Posterior cingulate gyrus (tissue), 11 donors: ENCODE results near the gene ACSL6.

ENCODE experiments used
- DNase-seq, 10 donors: peaks; one replicate each; pipeline versions ENCODE4 v3.0.0 to v3.0.0-alpha.2; 2020 to 2021; ENCODE audit warnings: mixed read lengths in 3 of 10
- intact Hi-C: fragments of 100-400 bp; cut with DNase I; formaldehyde crosslinking; loops from one replicate; pipeline ENCODE4 v1.15.1; 2023

ACSL6 gene

GRCh38 chr5:131990716-131991115 is 20.7 kb downstream of the ACSL6 start:
- DNase-seq, result peak in 2 of 10 donors; percentile 62 to 72
- intact Hi-C loops, result no loop called here

- DNase-seq, result peak in 2 of 10 donors; percentile 53 to 76
- intact Hi-C loops, result no loop called here
Observed at GRCh38 chr5:131988601-131989000, 22.9 kb downstream of the ACSL6 start.

- DNase-seq, result peak in 2 of 10 donors; percentile 54 to 66
- intact Hi-C loops, result no loop called here
Observed at GRCh38 chr5:131987251-131987650, 24.2 kb downstream of the ACSL6 start.

- DNase-seq, result peak in 4 of 10 donors; percentile 32 to 87 (median 62)
- intact Hi-C loops, result no loop called here
Observed at GRCh38 chr5:131986161-131986912, 25.1 kb downstream of the ACSL6 start.

GRCh38 chr5:131984956-131985665 is 26.3 kb downstream of the ACSL6 start:
- DNase-seq, result peak in 2 of 10 donors; percentile 36 to 84

GRCh38 chr5:131983244-131983771 is 28.1 kb downstream of the ACSL6 start:
- intact Hi-C loops, result no loop called here
- DNase-seq, result peak in 1 of 10 donors; percentile 32

More at GRCh38 chr5:131984956-131985665, 26.3 kb downstream of the ACSL6 start:
- intact Hi-C loops, result no loop called here

GRCh38 chr5:131981516-131981915 is 29.9 kb downstream of the ACSL6 start:
- intact Hi-C loops, result no loop called here

GRCh38 chr5:131980696-131981095 is 30.8 kb downstream of the ACSL6 start:
- DNase-seq, result peak in 1 of 10 donors; percentile 47

More at GRCh38 chr5:131981516-131981915, 29.9 kb downstream of the ACSL6 start:
- DNase-seq, result peak in 2 of 10 donors; percentile 2 to 19

GRCh38 chr5:131979816-131980215 is 31.6 kb downstream of the ACSL6 start:
- intact Hi-C loops, result no loop called here
- peak in 1 of 10 donors; percentile 61 for DNase-seq

More at GRCh38 chr5:131980696-131981095, 30.8 kb downstream of the ACSL6 start:
- intact Hi-C loops, result no loop called here

GRCh38 chr5:131977212-131977604 is 34.2 kb downstream of the ACSL6 start:
- DNase-seq, result no peak
- intact Hi-C loops, result no loop called here

- intact Hi-C loops, result no loop called here
- DNase-seq, result peak in 1 of 10 donors; percentile 72
Observed at GRCh38 chr5:131976414-131977211, 34.8 kb downstream of the ACSL6 start.

- intact Hi-C loops, result no loop called here
- DNase-seq, result peak in 1 of 10 donors; percentile 45
Observed at GRCh38 chr5:131974956-131975726, 36.3 kb downstream of the ACSL6 start.

GRCh38 chr5:131974622-131974955 is 36.9 kb downstream of the ACSL6 start:
- no peak for DNase-seq
- intact Hi-C loops, result no loop called here

GRCh38 chr5:131974016-131974415 is 37.4 kb downstream of the ACSL6 start:
- no peak for DNase-seq
- intact Hi-C loops, result no loop called here

- intact Hi-C loops, result no loop called here
- peak in 1 of 10 donors; percentile 57 for DNase-seq
Observed at GRCh38 chr5:131973089-131973712, 38.3 kb downstream of the ACSL6 start.

- intact Hi-C loops, result no loop called here
- DNase-seq, result no peak
Observed at GRCh38 chr5:131968396-131968954, 43.0 kb downstream of the ACSL6 start.

- DNase-seq, result peak in 1 of 10 donors; percentile 77
- intact Hi-C loops, result no loop called here
Observed at GRCh38 chr5:131966551-131966950, 44.9 kb downstream of the ACSL6 start.

- intact Hi-C loops, result no loop called here
- peak in 1 of 10 donors; percentile 84 for DNase-seq
Observed at GRCh38 chr5:131965826-131966415, 45.5 kb downstream of the ACSL6 start.

- DNase-seq, result no peak
- intact Hi-C loops, result no loop called here
Observed at GRCh38 chr5:131959906-131960305, 51.6 kb downstream of the ACSL6 start.
